Adrenal gland (tissue), 5 donors: ENCODE measurements around the gene YAP1.

Experiments
- CTCF ChIP-seq, 6 experiments: fragments of 450-650 bp in 4 of 6; fragments of 200-600 bp in 2 of 6; sonication (generic) in 1 of 6; IDR thresholded peaks; 1 replicate in 5 of 6; 2 replicates in 1 of 6; pipeline versions ENCODE4 v1.5.1 to v1.8.0; 2016 to 2021; ENCODE audit warnings: antibody characterized with exemption in 6 of 6, mild to moderate bottlenecking in 2 of 6, moderate library complexity in 1 of 6
- POLR2A ChIP-seq, 2 donors: fragments of 450-650 bp; IDR thresholded peaks; one replicate each; pipeline ENCODE4 v1.6.1; 2017; ENCODE audit warnings: antibody characterized with exemption in 2 of 2, mild to moderate bottlenecking in 2 of 2, moderate library complexity in 1 of 2
- donor health status: DM: no; HTN: no; CAD: no.

- no peak for TF ChIP-seq CTCF (IDR thresholded peaks at IDR 0.05)
- no peak for TF ChIP-seq POLR2A (IDR thresholded peaks at IDR 0.05)
These were observed 127.0 kb downstream of the YAP1 start for GRCh38 chr11:102237096-102237735.
